ENCODE data around the gene SPTB.

The SPTB gene

DNA sequence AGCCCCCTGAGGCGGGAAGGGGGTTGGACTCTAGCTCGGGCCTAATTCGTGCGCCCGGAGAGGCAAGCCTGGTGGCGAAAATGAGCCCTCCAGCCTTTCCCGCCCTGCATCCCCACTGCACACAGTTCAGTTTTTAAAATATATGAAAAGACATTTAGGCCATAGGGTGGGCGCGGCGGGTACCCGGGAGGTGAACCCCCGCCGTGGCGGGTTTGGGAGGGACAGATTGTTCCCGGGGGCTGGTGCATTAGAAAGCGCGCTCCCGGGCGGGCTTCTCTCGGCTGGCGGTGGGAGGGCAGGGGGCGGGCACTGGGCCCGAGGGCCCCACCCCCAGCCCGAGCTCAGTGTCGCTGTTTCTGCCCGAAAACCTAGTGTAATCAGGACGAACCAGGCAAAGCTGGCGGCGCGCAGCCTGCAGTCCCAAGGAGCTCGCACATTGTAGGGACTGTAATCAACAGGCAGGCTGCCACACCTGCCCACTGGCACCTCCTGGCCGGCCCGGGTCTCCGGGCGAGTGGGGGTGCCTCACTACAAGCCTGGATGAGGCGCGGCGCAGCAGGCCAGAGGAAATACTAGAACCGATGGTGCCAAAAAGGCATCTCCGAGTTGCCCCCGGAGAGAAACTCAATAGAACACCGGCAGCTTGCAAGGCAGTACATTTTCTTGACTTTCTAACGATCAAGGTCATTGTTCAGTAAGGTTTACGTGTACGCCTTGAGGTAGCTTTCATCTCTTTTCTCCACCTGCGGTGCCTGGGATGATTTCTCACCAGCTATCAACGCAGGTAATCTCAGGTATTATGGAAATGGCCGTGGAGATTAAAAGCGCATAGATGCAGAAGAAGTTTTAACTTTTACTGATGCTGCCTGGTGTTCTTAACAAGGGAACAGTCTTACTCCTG is 764 bp upstream of the SPTB start:
- no peak for DNase-seq

- no peak for DNase-seq
Observed at GRCh38 chr14:64878837-64879634, 671 bp downstream of the SPTB start.

DNA sequence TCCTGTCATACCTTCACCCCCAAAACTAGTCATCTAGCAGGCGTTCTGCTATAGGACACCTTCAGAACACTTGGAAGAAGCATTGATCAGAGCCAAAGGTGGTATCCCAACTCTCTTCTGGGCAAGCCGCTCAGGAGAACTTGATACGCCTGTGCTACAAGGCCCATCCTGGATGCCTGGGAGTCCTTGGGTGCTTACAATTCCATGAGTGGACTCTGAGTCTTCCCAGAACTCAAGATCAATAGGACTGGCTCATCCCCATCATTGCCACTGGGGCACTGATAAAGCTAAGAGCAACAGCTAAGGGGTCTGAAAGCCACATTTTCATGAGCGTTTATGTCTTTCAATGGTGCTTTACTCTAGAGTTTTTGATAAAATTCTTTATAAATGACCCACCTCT is 1.9 kb downstream of the SPTB start:
- no peak for DNase-seq

GRCh38 chr14:64875350-64875749 is 4.4 kb downstream of the SPTB start:
- no peak for DNase-seq

DNA sequence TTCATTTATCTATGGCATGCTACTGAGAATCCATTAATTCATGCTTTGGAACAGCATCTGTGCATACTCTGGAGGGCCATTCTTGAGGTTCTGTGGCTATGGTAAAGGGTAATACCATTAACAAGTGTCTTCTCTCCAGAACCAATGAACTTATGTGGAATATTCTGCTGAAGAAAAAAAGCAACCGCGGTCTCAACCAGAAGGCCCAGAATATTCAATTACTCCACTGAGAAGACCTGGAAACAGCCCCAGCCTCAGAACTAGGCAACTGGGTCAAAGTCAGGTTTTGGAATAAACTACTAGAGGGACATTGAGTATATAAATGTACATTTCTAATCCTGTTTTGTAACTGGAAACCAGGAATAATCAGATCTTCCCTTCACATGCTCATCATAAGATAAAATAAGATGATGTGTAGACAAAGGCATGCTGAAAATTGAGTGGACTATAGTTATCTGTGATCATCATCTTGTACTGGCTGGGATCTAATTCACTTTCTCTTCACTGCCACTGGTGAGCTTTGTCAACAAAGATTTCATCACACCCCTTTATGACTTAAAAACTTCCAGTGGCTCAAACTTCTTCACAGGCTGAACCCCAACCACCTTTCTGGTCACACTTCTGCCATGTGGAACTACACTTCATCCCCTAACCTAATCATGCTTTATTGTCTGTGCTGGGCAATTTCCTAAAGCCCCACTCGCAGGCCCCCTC is 6.0 kb downstream of the SPTB start:
- no peak for DNase-seq

DNA sequence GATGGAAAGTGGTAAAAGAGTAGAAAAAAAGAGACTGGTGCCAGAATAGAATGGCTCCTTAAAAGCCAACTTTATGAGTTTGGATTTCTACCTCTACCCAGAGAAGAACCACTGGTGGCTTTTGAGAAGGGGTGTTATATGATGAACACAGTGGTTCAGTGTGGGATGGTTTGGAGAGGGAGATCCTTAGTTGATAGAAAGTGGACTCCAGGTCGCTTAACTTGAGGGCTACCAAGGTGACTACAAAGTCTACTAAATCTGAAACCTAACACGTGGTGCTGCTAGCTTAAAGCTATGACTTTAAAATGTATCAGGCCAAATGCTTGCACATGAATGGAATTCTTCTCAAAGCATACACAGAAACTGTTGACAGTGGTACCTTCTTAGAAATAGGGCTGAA is 8.4 kb downstream of the SPTB start:
- DNase-seq = no peak

DNA sequence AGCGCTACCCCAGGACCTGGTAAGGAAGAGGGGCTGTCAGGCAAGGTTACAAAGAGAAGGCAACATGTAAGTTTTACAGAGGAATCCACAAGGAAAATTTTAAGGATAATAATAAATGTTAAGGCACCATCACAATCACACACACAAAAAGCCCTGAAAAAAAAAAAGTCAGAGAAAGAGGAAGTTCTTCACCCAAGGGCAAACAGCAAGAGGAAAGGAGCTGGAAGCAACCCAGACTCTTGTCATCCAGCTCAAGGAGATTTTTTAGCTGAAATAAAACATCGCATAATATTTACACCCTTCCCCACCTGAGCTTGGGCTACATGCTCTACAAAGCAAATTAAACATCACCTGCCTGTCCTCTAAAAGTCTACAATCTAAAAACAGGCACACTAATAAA is 9.5 kb downstream of the SPTB start:
- no peak for DNase-seq

DNA sequence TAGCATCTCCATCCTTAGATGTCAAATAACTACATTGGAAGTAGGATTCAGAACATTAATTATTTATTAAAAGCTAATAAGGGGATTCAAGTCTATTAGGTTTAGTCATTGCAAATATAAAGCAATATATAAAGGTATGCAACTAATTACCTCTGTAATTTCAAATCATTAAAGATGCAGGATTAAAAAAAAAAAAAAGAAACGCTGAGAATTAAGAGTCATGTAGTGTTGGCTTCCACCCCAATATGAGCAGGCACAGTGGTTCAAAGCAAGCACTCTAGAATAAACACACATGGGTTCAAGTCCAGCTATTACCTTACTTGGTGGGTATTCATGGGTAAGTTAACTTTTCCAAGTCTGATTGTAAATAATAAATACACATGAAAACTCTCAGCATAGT is 10.9 kb downstream of the SPTB start:
- DNase-seq = no peak

DNA sequence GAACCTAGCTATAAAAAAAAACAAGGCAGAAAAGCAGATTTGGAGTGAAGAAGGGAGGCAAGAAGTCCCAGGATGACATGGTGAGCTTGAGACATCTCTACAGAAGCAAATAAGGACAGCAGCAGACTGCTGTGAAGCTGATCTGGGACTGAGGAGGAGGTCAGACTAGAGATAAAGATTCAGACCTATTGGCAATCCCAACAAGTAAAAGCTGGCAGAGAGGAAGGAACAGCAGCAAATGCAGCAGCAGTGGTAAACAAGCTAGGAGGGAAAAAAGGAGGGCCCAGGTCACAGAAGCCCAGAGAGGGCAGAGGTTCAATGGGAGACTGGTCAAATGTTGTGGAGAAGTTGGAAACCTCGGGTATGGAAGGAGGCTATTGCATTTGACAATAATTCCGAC is 11.3 kb downstream of the SPTB start:
- DNase-seq = no peak

GRCh38 chr14:64867182-64867581 is 12.5 kb downstream of the SPTB start:
- DNase-seq = no peak

- DNase-seq = no peak
Observed at GRCh38 chr14:64865992-64866391, 13.7 kb downstream of the SPTB start.

- DNase-seq = no peak
Observed at GRCh38 chr14:64865109-64865508, 14.6 kb downstream of the SPTB start.

DNA sequence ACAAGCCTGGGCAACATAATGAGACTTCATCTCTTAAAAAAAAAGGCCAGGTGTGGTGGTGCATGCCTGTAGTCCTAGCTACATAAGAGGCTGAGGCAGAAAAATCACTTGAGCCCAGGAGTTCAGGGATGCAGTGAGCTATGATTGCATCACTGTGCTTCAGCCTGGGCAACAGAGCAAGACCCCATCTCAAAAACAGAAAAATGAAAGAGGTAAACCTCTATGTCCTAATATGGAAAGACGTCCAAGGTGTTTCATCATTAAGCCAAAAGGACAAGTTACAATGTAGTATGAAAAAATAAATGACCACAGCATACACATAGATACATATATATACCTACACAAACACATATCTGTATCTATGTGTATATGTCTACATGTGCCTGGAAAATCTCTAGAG is 15.4 kb downstream of the SPTB start:
- DNase-seq = no peak

DNA sequence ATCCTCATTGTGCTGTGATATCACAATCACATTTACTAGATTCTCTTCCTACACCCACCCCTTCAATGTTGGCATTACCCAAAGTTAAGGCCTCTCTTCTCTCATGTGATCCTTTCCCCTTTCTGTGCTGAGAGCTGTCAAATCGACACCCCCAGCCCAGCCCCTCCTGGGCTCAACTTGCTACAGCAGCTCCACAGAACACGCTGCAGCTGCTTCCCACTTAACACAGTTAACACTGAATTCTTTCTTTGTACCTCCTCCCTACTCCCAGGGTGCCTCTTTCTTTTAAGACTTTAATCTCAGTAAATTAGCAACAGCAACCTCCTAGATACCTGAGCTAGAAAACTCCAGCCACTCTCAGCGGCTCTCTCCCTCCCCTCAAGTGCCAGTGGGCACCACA is 17.8 kb downstream of the SPTB start:
- DNase-seq = no peak

DNA sequence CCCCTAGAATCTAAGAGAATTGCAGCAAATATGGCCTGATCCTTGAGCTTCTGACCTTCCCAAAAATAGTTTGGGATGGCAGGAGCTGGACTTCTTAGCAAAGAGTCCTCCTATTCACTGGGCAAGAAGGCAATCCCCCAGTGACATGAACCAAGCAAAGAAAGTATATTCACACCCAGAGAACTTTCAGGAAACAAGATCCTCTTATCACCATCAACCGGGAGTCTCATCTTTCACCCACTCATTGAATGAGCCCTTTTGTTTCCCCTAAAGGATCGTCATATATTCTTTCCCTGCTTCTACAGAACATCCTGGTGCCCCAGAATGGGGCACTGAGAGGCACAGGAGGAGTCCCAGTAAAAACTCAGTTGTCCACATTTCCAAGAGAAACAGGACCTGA is 19.7 kb downstream of the SPTB start:
- no peak for DNase-seq

DNA sequence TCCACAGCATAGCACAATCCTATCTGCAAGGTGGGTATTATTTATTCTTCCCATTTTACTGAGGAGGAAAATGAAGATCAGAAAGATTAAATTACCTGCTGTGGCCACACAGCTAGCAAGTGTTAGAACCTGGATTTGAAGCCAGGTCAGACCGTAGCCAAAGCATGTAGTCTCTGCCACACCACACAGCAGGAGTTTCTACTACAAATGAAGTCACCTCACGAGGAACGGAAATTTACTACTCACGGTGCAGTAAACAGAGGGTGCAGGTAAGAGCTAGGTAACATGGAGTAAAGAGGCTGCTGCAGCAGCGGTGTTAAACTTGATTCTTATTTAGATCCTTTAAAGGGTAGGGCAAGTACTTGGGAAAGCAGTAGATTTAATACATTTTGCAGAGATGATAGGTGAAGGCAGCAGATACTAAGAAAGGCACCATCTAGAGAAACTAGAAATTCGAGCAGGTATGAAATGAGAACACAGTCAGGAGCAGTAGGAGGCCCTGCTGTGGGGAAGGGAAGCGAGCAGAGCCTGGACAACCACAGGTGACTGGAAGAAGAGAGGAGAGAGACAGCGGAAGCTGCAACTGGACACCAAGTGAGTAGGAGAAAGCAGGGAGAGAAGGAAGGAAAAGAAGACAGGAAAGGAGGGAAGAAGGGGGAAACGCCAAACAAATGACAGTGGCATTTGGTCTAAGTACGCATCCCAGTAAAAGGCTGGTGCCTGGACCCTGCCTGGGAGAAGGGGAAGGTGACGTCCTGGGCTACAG is 21.5 kb downstream of the SPTB start:
- DNase-seq = no peak

DNA sequence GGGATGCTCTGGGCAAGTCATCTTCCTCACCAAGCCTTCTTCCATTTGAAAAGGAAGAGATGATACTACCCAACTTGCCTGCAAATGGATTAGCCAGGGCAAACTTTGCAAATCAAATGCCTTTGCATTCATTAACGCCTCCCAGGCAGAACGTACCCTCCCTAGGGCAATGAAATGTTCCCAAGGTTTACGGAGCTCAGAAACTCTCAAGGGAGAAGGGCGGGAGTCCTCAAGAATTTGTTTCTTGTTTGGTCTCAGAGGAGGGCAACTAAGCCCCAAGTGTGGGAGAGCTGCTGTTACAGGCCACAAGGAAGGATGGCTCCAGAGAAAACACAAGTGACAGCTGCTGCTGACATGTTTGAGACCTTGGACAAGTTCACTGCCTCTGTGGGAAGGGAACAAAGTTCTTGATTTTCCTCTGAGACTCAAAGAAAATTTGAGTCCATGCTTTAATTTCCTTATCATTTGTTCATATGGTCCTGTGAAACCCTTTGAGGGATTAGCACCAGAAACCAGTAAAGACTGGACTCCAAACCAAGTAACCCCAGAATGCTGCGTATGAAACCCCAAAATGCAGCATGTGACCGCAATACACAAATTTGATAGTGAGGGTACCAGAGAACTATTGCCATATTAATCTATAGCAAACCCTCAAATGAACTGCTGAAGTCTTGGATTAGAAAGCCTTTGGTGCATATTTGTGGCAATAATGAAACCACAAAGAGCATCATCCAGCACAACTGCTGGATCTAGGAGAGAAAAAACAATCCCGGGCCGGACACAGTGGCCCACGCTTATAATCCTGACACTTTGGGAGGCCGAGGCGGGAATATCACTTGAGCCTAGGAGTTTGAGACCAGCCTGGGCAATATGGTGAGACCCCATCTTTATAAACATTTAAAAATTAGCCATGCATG is 22.9 kb downstream of the SPTB start:
- no peak for DNase-seq

DNA sequence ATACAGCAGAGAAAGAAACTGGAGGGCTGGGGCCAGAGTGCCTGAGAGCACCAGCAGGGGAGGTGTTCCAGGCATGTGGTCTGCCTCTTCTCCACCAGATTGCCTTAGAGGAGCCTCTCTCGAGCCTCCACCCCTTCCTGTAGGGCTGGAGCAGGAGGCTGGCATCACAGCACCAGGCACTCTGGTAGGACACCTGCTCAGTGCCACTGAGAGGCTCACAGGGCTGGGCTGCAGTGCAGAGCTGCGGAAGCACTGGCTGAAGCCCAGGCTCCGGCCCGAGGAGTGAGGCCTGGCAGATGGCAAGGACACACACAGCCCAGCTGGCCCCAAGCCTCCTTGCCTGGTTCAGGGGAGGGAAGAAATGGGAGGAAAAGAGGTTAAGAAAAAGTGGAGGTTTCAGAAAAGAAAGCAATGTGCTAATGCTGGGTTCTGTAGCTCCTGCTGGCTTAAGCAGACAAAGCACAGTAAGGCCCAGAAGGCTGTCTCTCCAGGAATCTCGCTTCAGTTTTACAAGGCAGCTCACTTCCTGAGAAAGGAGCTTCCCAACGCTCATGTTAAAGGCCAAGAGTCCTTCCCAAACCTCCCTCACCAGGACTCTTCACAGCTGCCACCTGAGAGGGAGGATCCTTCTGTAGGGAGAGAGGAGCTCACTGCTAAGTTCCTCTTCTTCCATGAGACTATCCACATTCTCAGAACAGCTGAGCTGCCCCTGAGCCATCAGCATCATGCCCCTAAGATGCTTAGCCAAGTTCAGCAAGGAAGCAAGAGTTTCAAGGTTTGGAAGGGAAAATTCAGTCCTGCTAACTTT is 23.8 kb downstream of the SPTB start:
- DNase-seq = no peak

DNA sequence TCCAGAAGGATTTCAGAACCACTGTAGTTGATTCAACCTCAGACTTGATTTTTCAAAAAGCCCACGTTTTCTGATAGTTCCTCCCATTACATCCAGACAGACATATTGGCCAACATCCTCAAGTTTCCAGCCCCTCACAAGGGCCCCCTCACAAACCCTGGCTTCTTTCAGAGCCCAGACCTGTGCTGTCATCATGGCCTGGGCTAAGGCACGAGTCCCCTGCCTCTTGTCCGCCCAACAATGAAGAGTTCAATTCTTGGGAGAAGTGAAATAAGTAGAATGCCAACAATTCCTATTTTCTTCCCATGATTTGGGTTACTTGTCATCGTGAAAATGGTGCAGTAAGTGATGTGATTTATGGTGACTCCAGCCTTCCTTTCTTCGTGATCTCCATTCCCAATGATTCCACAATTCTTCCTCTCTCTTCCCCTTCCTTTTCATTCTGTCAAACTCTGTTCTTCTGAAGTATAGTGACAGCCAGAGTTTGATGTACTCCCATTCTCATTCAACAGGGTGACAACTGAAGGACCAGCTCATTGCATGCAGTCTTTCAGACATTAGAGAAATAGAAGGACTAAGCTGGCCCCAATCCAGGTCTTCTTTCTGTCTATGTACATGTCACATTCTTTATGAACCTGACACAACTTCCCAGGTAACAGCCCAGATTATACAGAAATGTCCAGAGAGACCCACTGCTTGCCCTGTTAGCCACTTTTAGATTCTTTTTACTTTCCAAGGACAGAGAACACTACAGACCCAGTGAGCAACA is 29.2 kb downstream of the SPTB start:
- DNase-seq = no peak

DNA sequence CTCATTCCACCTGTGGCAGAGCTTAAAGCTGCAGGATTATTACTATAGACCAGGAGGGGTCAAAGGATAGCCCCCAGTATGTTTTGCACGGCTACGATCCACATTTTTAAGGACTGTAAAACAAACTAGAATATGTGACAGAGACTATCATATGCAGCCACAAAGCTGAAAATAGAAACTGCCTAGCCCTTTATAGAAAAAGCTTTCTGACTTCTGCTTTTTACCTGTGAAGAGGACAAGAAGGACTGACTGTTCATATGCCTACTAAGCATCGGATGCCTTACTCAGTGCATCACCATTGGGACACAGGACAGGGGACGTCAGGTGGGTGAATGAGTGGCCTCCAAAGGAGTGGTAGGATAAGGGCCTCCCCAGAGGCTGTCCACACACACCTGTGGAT is 29.8 kb downstream of the SPTB start:
- no peak for DNase-seq
